GM19463 (cell line): ENCODE measurements around the gene R3HDM1.
"Not testable (repeated sequence)": the region's sequence is repeated elsewhere in the genome, so short reads cannot be mapped to it uniquely, and the experiment has no call there.

Experiments
- ATAC-seq: cut with Tn5 transposase; IDR thresholded peaks from one replicate; pipeline ENCODE4 v1.9.1; 2021; ENCODE audit warnings: mild to moderate bottlenecking, moderate library complexity; ENCODE audit not compliant: unreplicated experiment

Gene R3HDM1

DNA sequence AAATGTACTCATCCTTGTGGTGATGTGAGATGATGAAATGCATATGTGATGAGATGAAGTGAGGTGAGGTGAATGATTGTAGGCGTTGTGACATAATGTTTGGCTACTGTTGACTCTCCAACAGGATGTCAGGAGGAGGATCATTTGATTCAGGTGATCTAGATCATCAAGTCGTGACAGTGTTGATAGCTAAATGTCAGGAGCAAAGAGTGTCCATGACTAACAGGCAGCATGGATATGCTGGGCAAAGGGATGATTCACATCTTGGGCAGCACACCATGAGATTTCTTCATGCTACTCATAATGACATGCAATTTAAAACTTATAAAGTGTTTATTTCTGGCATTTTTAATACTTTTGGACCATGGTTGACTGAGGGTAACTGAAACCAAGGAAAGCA, 170.2 kb downstream of the R3HDM1 start:
- no peak for ATAC-seq

DNA sequence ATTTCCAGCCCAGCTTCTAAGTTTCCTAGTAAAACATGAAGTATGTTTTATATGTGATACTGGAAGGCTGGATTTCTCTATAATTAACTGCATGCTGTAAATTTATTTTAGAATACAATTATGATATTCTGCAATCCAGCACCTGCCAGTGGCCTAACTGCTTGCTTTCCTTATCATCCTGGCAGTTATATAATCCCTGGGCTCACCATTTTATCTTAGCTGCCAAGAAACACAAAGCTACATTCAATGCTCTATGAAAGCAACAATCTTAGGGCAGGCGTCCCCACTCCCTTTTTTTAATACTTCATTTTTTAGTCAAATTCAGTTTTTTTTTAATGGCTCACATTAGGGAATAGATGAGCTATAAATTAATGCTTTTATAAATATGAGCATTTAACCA, 172.0 kb downstream of the R3HDM1 start:
- ATAC-seq = no peak

DNA sequence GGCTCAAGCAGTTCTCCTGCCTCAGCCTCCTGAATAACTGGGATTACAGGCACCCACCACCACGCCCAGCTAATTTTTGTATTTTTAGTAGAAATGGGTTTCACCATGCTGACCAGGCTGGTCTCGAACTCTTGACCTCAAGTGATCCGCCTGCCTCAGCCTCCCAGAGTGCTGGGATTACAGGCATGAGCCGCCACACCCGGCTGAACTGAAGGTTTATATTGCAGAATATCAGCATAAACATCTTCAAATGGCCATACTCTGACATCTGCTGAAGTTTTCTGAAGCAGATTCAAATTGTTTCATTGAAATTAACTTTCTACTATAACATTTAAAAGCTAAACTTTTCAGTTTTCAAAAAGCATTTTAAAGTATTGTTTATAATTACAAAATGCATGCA, 172.8 kb downstream of the R3HDM1 start:
- not testable (repeated sequence) for ATAC-seq

DNA sequence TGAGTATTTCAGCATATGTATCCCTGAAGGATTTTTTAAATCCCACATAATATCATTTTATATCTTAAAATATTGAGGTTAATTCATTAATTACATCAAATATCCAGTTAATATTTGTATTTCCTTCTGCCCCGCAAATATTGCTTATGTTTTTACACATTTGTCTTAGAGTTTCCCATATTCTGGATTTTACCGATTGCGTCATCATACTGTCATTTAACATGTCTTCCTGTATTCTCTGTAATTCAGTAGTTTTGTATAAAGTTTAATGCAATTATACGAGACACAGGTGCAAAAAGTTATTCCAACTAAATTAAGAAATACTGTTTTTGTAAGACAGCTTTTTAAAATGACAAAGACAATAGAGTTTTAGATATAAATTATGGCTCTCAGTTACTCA, 176.9 kb downstream of the R3HDM1 start:
- no peak for ATAC-seq

DNA sequence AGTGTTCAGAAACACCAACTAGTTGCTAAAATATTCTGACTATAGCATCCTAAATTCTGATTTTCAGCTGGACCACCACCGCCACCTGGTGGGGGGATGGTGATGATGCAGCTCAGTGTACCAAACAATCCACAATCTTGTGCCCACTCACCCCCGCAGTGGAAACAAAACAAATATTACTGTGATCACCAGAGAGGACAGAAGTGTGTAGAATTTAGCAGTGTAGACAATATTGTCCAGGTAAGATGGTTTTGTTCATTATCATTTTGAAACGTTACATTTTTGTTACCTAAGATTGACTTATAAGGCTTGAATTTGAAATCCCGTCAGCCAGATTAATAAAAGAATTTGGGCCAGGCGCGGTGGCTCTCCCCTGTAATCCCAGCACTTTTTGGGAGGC, 178.7 kb downstream of the R3HDM1 start:
- ATAC-seq = peak; percentile 62

DNA sequence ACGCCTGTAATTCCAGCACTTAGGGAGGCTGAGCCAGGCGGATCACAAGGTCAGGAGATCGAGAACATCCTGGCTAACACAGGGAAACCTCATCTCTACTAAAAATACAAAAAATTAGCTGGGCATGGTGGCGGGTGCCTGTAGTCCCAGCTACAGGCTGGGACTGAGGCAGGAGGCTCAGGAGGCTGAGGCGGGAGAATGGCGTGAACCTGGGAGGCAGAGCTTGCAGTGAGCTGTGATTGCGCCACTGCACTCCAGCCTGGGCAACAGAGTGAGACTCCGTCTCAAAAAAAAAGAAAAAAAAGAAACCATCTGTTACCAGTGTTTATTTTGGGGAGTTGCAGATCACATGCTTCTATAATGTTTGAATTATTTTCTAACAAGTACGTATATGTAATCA, 183.8 kb downstream of the R3HDM1 start:
- ATAC-seq = not testable (repeated sequence)

DNA sequence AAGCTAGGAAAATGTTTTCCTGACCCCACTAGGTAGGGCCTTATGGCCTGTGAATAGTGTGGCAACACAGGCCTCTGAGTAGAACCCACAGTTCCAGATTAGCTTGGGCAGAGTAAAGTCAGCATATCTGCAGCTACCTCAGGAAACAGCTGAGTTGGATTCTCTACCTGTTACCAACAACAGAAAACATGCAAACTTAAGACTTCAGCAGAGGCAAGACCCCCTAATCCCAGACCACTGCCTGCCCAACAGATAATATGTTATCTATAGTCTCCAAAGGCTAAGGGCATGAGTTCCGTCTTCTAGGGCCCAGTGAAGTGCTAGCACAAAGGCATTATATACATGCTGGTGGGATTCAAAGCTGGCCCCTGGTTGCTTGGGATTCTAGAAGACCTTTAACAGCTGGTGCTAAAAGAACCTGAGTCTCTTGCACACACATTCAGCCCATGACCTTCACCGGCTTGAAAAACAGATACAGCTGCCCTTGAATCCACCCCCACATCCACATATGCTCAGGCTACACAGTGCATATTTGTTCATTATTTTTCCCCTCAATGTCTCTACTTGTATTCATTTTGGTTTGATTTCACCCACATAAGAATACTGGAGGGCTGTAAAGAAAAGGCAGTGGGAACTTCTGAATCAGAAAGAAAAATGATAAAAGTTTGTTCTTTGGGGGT, 196.9 kb downstream of the R3HDM1 start:
- no peak for ATAC-seq

DNA sequence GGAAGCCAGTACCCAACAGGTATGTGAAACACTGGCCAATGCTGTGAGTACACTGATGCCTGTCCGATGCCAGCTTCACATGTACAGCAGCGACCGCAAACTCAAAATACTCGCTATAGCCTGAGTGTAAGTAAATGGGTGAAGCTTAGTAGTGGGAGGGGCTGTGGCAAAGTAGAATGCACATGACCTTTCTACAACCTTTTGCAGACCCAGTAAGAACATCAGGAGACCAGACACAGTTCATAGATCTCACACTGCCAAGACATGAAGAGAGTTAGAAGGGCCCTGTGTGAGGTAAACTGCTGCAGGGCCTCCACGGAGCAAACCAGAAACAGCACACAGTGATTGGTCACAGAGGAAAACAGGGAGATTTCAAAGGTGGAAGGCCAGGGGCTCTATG, 201.3 kb downstream of the R3HDM1 start:
- no peak for ATAC-seq

DNA sequence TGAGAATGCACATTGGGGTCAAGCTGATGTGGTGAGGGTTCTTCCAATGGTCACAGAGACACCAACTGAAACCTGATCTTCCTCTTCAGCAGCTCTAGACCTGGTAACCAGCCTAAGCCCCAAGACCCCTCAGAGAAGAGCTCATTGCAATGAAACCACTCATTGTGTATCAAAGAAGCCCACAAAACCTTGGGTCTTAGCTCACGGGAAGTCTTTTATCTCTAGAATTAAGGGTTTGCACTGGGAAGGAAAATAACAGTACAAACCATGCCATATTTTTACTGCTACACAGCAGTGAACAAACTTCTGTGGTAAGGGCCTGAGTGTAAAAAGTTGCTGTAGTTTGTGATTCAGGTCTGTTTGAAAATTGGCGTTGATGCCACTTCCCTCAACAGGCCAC, 201.8 kb downstream of the R3HDM1 start:
- ATAC-seq = no peak

DNA sequence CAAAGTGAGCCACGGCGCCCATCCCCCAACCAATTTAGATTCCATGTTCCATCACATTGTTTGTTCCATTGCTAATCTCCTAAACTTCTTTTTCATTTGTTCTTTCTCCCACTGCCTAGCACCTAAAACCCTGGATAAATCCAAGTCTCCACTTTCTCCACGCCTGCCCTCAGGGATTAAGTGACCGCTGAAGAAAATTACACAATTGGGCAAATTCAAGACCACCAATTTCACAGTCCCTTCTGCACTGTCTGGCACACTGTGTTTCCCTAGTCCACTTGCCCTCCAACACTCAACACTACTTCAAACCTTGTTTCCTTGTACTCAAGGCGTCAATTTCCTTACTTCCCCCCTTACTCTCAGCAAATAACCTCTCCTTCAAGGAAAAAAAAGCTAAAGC, 205.3 kb downstream of the R3HDM1 start:
- no peak for ATAC-seq

DNA sequence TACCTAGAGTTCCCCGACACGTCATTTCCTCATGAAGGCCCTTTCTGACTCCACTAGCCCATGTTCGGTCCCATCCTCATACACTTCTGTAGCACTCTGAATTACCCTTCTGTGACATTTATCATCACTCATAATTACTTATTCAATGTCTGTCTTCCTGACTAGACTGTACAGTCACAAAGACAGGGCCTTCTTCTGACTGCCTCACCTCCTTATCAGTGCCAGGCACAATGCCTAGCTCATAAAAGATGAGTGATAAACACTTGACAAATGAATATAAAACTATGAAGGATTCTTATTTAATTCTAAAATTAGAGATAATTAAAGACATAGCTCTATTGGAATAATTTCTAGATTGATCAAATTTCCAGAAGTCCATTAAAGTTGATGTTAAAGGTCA, 208.9 kb downstream of the R3HDM1 start:
- no peak for ATAC-seq

DNA sequence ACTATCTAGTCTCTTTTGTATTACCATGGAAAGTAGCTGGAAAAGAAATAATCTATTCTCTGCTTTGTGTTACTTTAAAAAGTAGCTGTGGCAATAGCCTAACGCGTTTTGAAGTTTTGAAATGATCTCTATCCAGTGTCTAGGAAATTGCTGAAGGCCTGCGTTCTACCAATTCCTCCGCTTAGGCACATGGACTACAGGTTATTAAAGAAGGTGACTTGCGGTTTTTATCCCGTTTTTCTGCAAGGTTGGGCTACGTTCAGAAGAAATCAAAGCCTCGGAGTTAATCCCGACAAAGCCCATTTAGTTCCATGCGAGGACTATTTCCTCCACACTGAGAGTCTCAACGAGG, 209.7 kb downstream of the R3HDM1 start:
- ATAC-seq = no peak

DNA sequence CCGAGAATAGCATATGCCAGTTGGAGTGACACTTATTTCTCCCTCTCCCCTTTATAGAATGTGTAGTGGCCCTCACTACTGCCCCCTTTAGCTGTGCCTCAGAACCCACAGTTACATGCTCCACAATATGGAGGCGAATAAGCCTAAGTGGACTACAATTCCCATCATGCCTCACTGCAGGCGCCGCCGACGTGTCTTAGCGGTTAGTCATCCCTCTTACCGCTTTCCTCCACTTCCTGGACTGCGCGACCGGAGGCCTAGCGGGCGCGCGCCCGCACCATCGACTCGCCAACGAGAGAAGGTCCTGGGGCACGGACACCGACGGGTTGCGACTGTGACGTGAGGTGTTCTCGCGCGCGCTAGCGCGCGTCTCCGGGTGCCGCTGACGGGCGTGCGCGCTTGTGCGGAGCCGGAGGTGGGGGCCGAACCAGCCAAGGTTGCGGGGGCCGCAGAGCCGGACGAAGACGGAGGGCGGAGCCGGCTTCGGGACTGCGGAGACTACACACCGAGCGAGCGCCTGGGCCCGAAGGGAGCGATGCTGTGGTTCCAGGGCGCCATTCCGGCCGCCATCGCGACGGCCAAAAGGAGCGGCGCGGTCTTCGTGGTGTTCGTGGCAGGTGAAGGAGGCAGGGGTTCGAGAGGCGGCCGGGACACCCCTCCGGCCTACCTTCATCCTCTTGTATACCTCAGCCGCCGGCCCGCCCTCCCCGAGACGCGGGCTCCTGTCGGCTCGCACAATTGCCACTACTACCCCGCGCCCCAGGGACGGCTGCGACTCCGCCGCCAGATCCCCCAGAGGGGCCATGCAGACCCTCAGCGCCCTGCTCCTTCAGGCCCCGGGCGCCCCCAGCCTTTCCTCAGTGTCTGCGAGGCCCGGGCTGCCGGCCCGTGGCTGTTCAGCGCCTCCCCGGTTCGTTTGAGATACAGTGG, 210.4 kb downstream of the R3HDM1 start, which contains the start of gene UBXN4:
UBXN4 (plus strand) TSS at position 461 of the 930 bp plus-strand sequence; CDS start at position 536, 75 bp downstream.
- peak; percentile 89 for ATAC-seq

DNA sequence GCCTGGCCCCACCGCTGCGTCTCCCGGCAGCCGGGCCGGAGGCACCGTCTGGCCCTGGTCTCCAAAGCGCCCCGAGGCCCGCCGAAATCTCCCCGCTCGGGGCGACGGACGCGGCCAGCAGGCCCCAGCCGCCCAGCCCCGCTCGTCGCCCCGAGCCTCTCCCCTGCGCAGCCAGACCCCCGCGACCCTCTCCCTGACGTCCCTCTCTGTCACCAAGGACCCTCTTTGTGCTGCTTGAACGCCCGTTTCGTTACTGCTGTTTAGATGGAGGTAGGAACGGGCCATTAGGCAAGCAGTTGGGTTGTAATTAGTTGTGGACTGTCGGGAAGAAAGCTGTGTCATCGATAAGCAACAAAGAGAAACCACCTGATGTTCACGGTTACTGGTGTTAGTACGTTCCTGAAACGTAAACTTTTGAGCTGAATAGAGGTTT, 211.1 kb downstream of the R3HDM1 start:
- peak; percentile 15 for ATAC-seq

DNA sequence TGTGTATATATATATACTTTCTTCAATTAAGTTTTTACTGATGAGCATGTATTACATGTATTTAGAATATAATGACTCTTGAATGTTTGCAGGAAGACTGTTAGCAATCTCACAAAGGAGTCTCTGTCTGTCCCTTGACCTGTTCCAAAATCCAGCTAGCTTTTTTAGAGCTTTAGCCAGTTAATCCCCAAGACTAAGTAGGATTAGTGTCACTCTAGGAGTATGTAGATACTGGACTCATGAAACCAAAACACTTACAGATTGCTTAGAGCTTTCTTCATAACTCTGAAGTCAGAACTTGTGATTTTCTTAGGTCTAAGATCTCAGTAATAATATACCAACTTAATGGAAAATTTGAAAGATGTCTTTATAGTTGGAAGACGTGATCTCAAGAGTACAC, 212.6 kb downstream of the R3HDM1 start:
- no peak for ATAC-seq

DNA sequence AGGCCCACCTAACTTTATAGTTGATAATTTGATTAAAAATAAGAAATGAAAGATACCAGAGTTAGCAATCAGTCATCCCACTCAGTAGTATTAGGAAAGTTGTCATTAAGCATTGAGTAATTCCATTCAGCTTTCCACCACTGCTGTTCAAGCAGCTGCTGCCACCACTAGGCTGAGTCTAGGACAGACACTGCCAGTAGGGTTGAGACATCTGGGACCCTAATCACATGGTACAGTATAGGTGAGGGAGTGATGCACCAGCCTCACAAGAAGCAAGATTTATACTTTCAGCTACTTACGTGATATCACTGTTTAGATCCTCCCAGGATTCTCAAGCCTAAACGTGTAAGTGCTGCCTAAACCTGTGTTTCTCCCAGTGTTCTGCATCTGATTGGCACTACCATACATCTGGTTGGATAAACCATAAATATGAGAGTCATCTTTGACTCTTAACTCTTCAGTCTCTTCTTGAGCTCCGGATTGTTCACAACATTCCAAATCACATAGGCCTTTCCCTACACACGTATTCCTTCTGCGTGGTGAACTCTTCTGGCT, 213.6 kb downstream of the R3HDM1 start:
- ATAC-seq = no peak

DNA sequence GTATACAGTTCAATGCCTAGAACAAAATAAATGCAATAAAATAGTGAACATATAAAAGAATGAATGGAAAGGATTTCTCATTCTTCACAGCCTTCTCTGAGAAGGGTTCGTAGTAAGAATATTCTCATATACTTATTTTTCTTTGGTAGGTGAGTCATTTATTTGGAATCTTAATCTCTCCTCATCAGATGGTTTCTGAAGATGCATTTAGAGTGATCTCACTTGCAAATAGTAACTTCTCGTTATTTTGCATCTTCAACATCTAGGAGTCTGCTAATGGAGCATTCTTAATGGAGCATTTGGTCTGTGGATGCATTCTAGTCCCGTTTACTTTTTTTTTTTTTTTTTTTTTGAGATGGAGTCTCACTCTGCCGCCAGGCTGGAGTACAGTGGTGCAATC, 214.3 kb downstream of the R3HDM1 start:
- no peak for ATAC-seq

DNA sequence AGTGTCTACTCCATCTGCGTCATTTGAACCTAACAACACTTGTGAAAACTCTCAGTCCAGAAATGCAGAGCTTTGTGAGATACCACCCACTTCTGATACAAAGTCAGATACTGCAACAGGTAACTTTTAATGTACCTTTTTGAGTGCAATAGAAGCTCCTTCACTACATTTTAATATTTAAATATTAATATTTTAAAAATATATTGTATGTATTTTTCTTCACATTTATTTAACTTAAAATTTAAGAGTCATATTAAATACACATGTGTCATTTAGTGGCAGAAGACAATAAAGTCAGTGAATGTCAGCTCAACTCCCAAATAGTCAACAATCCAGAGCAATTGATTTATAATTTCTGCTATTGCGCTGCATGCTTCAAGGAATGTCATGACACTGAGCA, 224.3 kb downstream of the R3HDM1 start:
- no peak for ATAC-seq

DNA sequence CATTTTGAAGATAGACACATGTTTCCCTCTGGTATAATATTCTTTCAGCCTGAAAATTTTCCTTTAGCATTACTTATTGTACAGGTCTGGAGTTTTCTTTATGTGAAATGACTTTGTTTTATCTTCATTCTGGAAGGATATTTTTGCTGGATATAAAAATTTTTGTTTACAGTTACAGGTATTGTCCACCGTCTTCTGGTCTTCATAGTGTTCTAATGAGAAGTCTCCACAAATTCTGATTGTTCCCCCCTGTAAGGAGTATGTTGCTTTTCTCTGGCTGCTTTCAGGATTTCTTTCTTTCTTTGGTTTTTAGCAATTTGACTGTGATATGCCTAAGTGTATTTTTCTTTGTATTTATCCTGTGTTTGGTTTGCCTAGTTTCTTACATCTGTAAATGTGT, 225.4 kb downstream of the R3HDM1 start:
- ATAC-seq = no peak

DNA sequence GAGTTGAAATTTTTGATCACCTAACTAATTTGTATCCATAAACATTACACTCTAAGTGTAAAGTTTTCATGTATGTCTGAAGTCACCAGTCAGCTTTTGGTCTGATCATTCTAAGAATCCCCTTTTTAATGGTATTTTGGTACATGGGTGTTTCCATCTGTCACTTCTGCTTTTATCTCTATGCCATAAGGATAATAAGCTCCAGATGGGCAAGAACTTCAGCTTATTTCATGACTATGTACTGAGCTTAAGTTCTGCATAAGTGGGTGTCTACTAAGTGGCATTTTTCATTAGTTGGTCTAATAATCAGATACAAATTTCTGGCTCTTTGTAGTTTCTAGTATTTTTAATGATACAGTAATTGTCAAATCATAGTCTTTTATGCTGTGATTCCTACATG, 230.7 kb downstream of the R3HDM1 start:
- ATAC-seq = no peak

DNA sequence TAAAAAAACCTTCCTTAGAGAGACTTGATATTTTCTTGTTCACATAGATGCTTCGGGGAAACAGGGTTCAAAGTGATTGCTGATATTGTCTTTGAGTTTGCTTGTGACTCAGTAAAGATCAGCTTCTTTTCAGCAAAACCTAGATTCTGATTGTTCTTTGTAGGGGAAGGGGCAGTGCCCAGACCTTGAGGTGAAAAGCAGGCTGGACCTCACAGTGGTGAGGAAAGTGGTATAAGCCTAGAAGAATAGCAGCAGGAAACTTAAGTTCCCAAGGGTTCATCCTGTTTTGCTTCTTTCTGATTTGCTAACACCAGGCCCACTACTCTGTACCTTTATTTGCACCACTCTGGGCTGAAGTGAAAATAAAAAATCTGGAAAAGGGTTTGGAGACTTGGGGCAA, 231.2 kb downstream of the R3HDM1 start:
- ATAC-seq = no peak

DNA sequence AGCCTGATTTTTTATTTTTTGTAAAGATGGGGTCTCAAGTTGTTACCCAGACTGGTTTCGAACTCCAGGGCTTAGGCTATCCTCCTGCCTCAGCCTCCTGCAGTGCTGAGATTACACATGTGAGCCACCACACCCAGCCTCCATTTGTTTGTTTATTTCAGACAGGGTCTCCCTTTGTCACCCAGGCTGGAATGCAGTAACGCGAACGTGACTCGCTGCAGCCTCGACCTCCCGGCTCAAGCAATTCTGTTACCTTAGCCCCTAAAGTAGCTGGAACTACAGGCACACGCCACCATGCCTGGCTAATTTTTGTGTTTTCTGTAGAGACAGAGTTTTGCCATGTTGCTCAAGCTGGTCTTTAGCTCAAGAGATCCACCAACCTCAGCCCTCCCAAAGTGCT, 237.6 kb downstream of the R3HDM1 start:
- ATAC-seq = no peak
